ENCODE measurements around the gene ATP2A2.

DNA sequence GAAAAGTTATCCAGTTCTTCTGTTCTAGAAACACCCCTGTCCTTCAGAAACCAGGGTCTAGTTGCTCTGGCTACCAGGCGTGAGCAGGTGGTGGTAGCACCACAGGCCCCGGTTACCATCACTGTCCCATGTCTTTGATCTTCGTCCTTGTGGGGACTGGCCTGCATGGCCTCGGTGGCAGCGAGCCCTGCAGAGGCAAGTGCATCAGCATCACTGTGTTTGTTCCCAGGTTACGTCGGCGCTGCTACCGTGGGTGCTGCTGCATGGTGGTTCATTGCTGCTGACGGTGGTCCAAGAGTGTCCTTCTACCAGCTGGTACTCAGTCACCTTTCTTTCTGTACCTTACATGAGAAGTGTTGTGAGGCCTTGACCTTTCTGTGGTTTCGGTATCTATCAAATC, 63.6 kb downstream of the ATP2A2 start:
- TF ChIP-seq, protein P1, sequence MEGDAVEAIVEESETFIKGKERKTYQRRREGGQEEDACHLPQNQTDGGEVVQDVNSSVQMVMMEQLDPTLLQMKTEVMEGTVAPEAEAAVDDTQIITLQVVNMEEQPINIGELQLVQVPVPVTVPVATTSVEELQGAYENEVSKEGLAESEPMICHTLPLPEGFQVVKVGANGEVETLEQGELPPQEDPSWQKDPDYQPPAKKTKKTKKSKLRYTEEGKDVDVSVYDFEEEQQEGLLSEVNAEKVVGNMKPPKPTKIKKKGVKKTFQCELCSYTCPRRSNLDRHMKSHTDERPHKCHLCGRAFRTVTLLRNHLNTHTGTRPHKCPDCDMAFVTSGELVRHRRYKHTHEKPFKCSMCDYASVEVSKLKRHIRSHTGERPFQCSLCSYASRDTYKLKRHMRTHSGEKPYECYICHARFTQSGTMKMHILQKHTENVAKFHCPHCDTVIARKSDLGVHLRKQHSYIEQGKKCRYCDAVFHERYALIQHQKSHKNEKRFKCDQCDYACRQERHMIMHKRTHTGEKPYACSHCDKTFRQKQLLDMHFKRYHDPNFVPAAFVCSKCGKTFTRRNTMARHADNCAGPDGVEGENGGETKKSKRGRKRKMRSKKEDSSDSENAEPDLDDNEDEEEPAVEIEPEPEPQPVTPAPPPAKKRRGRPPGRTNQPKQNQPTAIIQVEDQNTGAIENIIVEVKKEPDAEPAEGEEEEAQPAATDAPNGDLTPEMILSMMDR (IDR thresholded peaks at IDR 0.05) = no peak
- TF ChIP-seq EZH2 (IDR thresholded peaks at IDR 0.05; ENCODE audit: borderline replicate concordance, insufficient read depth, low read depth, low read length, poor library complexity, severe bottlenecking) = no peak

Data from B cell (primary cell).